Measurements from ENCODE around the gene KCNK7. TPM values are rescaled to one million over a fixed set of nuclear protein-coding genes. Genes with fewer than 3 reads are reported as not detected.

KCNK7 gene
- total and polyA plus RNA-seq, 7 donors = 0.54 to 1.4 (median 0.71) TPM; not detected in 4

DNA sequence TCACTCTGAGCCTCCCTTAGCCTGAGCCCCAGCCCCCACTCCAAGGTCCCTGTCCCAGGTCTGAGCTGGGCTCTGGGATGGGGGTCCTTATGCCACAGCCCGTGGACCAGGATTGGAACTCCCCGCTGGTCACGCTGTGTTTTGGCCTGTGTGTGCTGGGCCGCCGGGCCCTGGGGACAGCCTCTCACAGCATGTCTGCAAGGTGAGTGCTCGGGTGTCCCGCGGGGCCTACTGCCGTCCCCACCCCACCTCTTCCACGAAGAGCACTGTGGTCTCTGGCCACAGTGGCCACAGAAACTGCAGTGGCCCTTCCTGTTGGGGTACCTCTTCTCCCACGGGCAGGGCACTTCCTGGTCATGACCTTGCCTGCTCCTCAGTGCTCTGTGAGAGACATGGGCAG lies 38.8 kb upstream of the KCNK7 start:
- DNase-seq = no peak
- Histone ChIP-seq H3K36me3 (peaks cover 40 to 76% (median 53%) of the 10 kb centered on the region in 4 donors), H3K27me3 (no peaks in the 10 kb centered on the region), H3K4me3 (no peak overlapping the region), H3K9me3 (no peaks in the 10 kb centered on the region), H3K27ac (no peak overlapping the region), H3K4me1 (peaks cover 0 to 24% (median 21%) of the 10 kb centered on the region in 4 donors)
- no peak for TF ChIP-seq POLR2A (IDR thresholded peaks at IDR 0.05)
- no peak for TF ChIP-seq EP300 (IDR thresholded peaks at IDR 0.05)
- TF ChIP-seq, protein P1, sequence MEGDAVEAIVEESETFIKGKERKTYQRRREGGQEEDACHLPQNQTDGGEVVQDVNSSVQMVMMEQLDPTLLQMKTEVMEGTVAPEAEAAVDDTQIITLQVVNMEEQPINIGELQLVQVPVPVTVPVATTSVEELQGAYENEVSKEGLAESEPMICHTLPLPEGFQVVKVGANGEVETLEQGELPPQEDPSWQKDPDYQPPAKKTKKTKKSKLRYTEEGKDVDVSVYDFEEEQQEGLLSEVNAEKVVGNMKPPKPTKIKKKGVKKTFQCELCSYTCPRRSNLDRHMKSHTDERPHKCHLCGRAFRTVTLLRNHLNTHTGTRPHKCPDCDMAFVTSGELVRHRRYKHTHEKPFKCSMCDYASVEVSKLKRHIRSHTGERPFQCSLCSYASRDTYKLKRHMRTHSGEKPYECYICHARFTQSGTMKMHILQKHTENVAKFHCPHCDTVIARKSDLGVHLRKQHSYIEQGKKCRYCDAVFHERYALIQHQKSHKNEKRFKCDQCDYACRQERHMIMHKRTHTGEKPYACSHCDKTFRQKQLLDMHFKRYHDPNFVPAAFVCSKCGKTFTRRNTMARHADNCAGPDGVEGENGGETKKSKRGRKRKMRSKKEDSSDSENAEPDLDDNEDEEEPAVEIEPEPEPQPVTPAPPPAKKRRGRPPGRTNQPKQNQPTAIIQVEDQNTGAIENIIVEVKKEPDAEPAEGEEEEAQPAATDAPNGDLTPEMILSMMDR (IDR thresholded peaks at IDR 0.05) = no peak
- TF ChIP-seq POLR2AphosphoS5 (IDR thresholded peaks at IDR 0.05) = no peak
- intact Hi-C loops (cut with DNase I) = no loop called here
- WGBS, 2 donors = 90 to 91% methylated on average over 11 of the region's 11 CpGs

DNA sequence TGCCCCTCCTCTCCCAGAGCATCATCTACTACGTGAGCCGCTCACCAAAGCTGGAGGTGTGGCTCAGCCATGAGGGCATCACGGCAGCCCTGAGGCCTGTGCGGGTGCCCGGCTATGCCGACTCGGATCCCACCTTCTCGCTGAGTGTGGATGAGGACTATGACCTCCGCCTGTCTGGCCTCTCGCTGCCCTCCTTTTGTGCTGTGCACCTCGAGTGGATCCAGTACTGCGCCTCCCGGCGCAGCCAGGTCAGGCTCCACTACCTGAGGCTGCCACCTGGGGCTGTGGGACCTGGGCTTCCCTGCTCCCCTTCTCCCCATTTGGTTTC lies 38.5 kb upstream of the KCNK7 start:
- 92 to 93% methylated on average over 14 of the region's 14 CpGs for WGBS, 2 donors
- DNase-seq = no peak
- peaks cover 0 to 21% (median 17%) of the 10 kb centered on the region in 4 donors for H3K4me1 ChIP-seq
- H3K27me3 ChIP-seq = no peaks in the 10 kb centered on the region
- H3K36me3 ChIP-seq = peaks cover 44 to 80% (median 56%) of the 10 kb centered on the region in 4 donors
- no peak overlapping the region for H3K4me3 ChIP-seq
- no peak overlapping the region for H3K27ac ChIP-seq
- no peaks in the 10 kb centered on the region for H3K9me3 ChIP-seq
- intact Hi-C loops (cut with DNase I) = no loop called here
- TF ChIP-seq POLR2A (IDR thresholded peaks at IDR 0.05) (no peak), POLR2AphosphoS5 (IDR thresholded peaks at IDR 0.05) (no peak), EP300 (IDR thresholded peaks at IDR 0.05) (no peak)
- TF ChIP-seq, protein P1 (IDR thresholded peaks at IDR 0.05) = no peak

DNA sequence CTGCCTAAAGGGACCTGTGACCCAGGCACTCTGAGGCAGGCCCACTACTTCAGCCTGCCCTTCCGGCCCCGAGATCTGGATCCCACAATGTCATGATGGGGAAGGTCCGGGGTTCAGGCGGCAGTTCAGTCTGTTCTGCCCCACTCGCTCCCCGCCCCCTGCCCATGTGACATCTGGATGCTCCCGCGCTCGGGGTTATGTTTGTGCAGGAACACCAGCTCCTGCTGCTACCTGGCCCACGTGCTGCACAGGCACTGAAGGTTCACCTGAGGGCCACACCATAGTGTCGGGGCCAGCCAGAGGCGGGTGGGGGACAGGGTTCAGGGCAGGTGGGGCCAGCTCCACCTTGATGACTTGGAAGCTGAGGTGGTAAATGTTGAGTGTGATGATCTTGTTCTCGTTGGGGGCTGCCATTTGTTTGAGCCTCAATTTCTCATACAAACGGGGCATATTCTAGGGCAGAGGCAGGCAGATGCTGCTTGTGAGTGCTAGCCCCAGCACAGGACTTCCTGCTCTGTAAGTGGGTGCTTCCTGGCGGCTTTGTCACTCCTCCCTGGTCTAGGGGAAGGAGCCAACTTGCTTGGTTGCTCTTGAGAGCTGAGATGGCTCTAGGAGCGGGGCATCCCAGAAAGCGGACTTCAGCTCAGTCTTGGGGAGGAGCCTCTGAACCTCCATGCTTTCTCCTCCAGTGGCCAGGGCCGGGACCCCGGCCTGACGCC lies 37.9 kb upstream of the KCNK7 start:
- intact Hi-C loops (cut with DNase I) = no loop called here
- H3K36me3 ChIP-seq = peaks cover 49 to 85% (median 61%) of the 10 kb centered on the region in 4 donors
- TF ChIP-seq EP300 (IDR thresholded peaks at IDR 0.05) (no peak), POLR2AphosphoS5 (IDR thresholded peaks at IDR 0.05) (no peak), POLR2A (IDR thresholded peaks at IDR 0.05) (no peak)
- TF ChIP-seq, protein P1 (IDR thresholded peaks at IDR 0.05) = no peak

DNA sequence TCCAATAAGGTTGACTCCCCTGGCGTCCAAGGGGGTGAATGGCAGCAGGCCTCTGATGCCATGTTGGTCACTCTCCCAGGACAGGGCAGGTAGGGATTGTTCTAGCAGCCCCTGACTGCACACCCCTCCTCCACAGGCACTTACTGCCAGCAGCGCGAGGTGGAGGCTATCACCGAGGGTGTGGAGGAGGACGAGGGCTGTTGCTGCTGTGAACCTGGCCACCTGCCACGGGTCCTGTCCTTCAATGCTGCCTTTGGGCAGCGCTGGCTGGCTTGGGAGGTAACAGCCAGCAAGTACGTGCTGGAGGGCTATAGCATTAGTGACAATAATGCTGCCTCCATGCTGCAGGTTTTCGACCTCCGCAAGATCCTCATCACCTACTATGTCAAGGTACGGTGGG lies 34.6 kb upstream of the KCNK7 start:
- H3K27me3 ChIP-seq = no peaks in the 10 kb centered on the region
- intact Hi-C loops (cut with DNase I) = no loop called here
- H3K9me3 ChIP-seq = no peaks in the 10 kb centered on the region
- H3K4me3 ChIP-seq = no peak overlapping the region
- WGBS, 2 donors = 83 to 95% methylated on average over 11 of the region's 11 CpGs
- H3K36me3 ChIP-seq = peaks cover 48 to 98% (median 71%) of the 10 kb centered on the region in 4 donors
- peaks cover 0 to 5% (median 2%) of the 10 kb centered on the region in 4 donors for H3K4me1 ChIP-seq
- no peak overlapping the region for H3K27ac ChIP-seq
- no peak for DNase-seq
- TF ChIP-seq, protein P1 (IDR thresholded peaks at IDR 0.05) = no peak
- TF ChIP-seq POLR2A (IDR thresholded peaks at IDR 0.05) = no peak
- TF ChIP-seq EP300 (IDR thresholded peaks at IDR 0.05) = no peak
- no peak for TF ChIP-seq POLR2AphosphoS5 (IDR thresholded peaks at IDR 0.05)

More for the DNA sequence above, 37.9 kb upstream of the KCNK7 start:
- H3K27me3 ChIP-seq = no peaks in the 10 kb centered on the region
- no peak overlapping the region for H3K27ac ChIP-seq
- 84 to 86% methylated on average over 20 of the region's 20 CpGs for WGBS, 2 donors
- H3K9me3 ChIP-seq = no peaks in the 10 kb centered on the region
- H3K4me3 ChIP-seq = no peak overlapping the region
- H3K4me1 ChIP-seq = peaks cover 0 to 15% (median 12%) of the 10 kb centered on the region in 4 donors
- no peak for DNase-seq
